GM23338 (cell line): ENCODE results near the gene IMMP1L. TPM values are rescaled to one million over a fixed set of nuclear protein-coding genes. Genes with fewer than 3 reads are reported as not detected.

Source experiments
- ATAC-seq: fragments of 200-7000 bp; cut with Tn5 transposase; 3 replicates; pipeline ENCODE4 v1.9.1; 2020
- DNase-seq: peaks from one replicate; pipeline ENCODE4 v3.0.0-alpha.2; 2015; ENCODE audit warnings: low spot score
- H2AFZ ChIP-seq: fragments of 200-600 bp; sonication (generic); 2 replicates; pipeline ENCODE4 v1.8.0; 2016; ENCODE audit warnings: antibody characterized with exemption, mild to moderate bottlenecking, moderate library complexity
- H3F3A ChIP-seq: fragments of 200-600 bp; sonication (generic); replicated peaks from 2 replicates; pipeline ENCODE4 v1.8.0; 2017; ENCODE audit warnings: antibody characterized with exemption, mixed run types, low read depth
- H3K27ac ChIP-seq: fragments of 200-600 bp; sonication (generic); 2 replicates; pipeline ENCODE4 v1.6.1; 2016; ENCODE audit warnings: low read depth
- H3K27me3 ChIP-seq: fragments of 200-600 bp; sonication (generic); 2 replicates; pipeline ENCODE4 v1.8.0; 2016; ENCODE audit warnings: mild to moderate bottlenecking, mixed run types, moderate library complexity; ENCODE audit not compliant: insufficient read depth
- H3K36me3 ChIP-seq: fragments of 200-600 bp; sonication (generic); 2 replicates; pipeline ENCODE4 v1.8.0; 2016; ENCODE audit warnings: mild to moderate bottlenecking; ENCODE audit not compliant: insufficient read depth
- H3K4me1 ChIP-seq: fragments of 200-600 bp; sonication (generic); 2 replicates; pipeline ENCODE4 v1.8.0; 2016; ENCODE audit warnings: mild to moderate bottlenecking, moderate library complexity; ENCODE audit not compliant: insufficient read depth
- H3K4me2 ChIP-seq: fragments of 200-600 bp; sonication (generic); 2 replicates; pipeline ENCODE4 v1.7.1; 2017; ENCODE audit warnings: mixed run types
- H3K4me3 ChIP-seq: fragments of 200-600 bp; sonication (generic); 2 replicates; pipeline ENCODE4 v1.6.1; 2016; ENCODE audit warnings: mixed run types
- H3K79me2 ChIP-seq: fragments of 200-600 bp; sonication (generic); replicated peaks from 2 replicates; pipeline ENCODE4 v1.8.0; 2017; ENCODE audit warnings: mild to moderate bottlenecking; ENCODE audit not compliant: insufficient read depth
- H3K9me2 ChIP-seq: fragments of 200-600 bp; sonication (generic); 2 replicates; pipeline ENCODE4 v1.8.0; 2017; ENCODE audit not compliant: insufficient read depth
- H4K20me1 ChIP-seq: fragments of 200-600 bp; sonication (generic); replicated peaks from 2 replicates; pipeline ENCODE4 v1.8.0; 2017; ENCODE audit warnings: mild to moderate bottlenecking; ENCODE audit not compliant: insufficient read depth
- H3K27ac Mint-ChIP-seq: 2 replicates; pipeline ENCODE4 v1.8.0; 2020; ENCODE audit warnings: inconsistent platforms, mild to moderate bottlenecking, moderate library complexity, mixed read lengths
- H3K27me3 Mint-ChIP-seq: 3 replicates; pipeline ENCODE4 v1.8.0; 2022; ENCODE audit warnings: low read depth, mild to moderate bottlenecking, moderate library complexity, mixed read lengths, inconsistent platforms; ENCODE audit not compliant: insufficient read depth, poor library complexity
- H3K36me3 Mint-ChIP-seq: 3 replicates; pipeline ENCODE4 v1.8.0; 2021; ENCODE audit warnings: low read depth, mild to moderate bottlenecking, inconsistent platforms, moderate library complexity, mixed read lengths
- H3K4me1 Mint-ChIP-seq: 3 replicates; pipeline ENCODE4 v1.8.0; 2020; ENCODE audit warnings: mild to moderate bottlenecking, inconsistent platforms, mixed read lengths
- H3K4me3 Mint-ChIP-seq: 3 replicates; pipeline ENCODE4 v1.8.0; 2021; ENCODE audit warnings: moderate library complexity, mild to moderate bottlenecking, inconsistent platforms, mixed read lengths
- H3K9me3 Mint-ChIP-seq: 3 replicates; pipeline ENCODE4 v1.8.0; 2020; ENCODE audit warnings: moderate library complexity, mild to moderate bottlenecking, inconsistent platforms, mixed read lengths
- CTCF ChIP-seq, 2 experiments: fragments of 200-600 bp in 1 of 2; sonication (generic) in 1 of 2; conservative IDR thresholded peaks; 2 replicates each; pipeline versions ENCODE4 v1.5.1 to v1.6.1; 2016 to 2017; ENCODE audit warnings: antibody characterized with exemption in 2 of 2, low read depth in 2 of 2, mild to moderate bottlenecking in 2 of 2, moderate library complexity in 1 of 2
- ETS1 ChIP-seq: IDR thresholded peaks from 2 replicates; pipeline ENCODE4 v1.6.1; 2016; ENCODE audit warnings: antibody characterized with exemption
- EZH2 ChIP-seq: fragments of 200-600 bp; sonication (generic); IDR thresholded peaks from one replicate; pipeline ENCODE4 v1.8.0; 2017; ENCODE audit warnings: antibody characterized with exemption, mild to moderate bottlenecking, low read depth; ENCODE audit not compliant: unreplicated experiment
- EZH2phosphoT487 ChIP-seq: fragments of 200-600 bp; sonication (generic); IDR thresholded peaks from one replicate; pipeline ENCODE4 v1.8.1; 2018; ENCODE audit warnings: antibody characterized with exemption; ENCODE audit not compliant: unreplicated experiment
- JUNB ChIP-seq: IDR thresholded peaks from one replicate; pipeline ENCODE4 v1.6.1; 2016; ENCODE audit warnings: antibody characterized with exemption; ENCODE audit not compliant: unreplicated experiment
- POLR2AphosphoS5 ChIP-seq: IDR thresholded peaks from 2 replicates; pipeline ENCODE4 v1.6.1; 2016; ENCODE audit warnings: antibody characterized with exemption, low read depth
- STAT1 ChIP-seq: IDR thresholded peaks from one replicate; pipeline ENCODE4 v1.6.1; 2016; ENCODE audit warnings: antibody characterized with exemption; ENCODE audit not compliant: unreplicated experiment
- ZNF114 ChIP-seq: fragments of 250-450 bp; sonication (Bioruptor Pico); IDR thresholded peaks from 2 replicates; pipeline ENCODE4 v1.5.0; 2020; ENCODE audit warnings: mild to moderate bottlenecking, moderate library complexity
- ZNF331 ChIP-seq: fragments of 250-450 bp; sonication (Bioruptor Pico); IDR thresholded peaks from 2 replicates; pipeline ENCODE4 v1.5.0; 2020; ENCODE audit warnings: low read depth, mild to moderate bottlenecking, moderate library complexity
- ZNF462 ChIP-seq: fragments of 250-450 bp; sonication (Bioruptor Pico); IDR thresholded peaks from 2 replicates; pipeline ENCODE4 v1.5.0; 2020; ENCODE audit warnings: mild to moderate bottlenecking, moderate library complexity
- polyA plus RNA-seq: library from polyadenylated mRNA; unstranded; fragments of >200 nt; fragmentation: Nextera tagmentation; extraction: Ambion mirVana; gene quantifications from 2 replicates; pipeline ENCODE4 v1.2.1, GENCODE V29; 2016
- total RNA-seq: library from RNA; depleted of rRNA; stranded (reverse); fragments of >200 nt; shearing (Covaris generic); gene quantifications from 2 replicates; pipeline ENCODE4 v1.2.3, GENCODE V29; 2014

Gene IMMP1L
- total and polyA plus RNA-seq, 2 experiments from 2014 or later: 23.9 to 154 TPM

- ATAC-seq (peak; percentile 56), DNase-seq (peak; percentile 48)
- H3K4me2 ChIP-seq: peak overlapping the region; percentile 28
- TF ChIP-seq ZNF331 (CRISPR knock-in tag): no peak
- TF ChIP-seq STAT1: no peak
- no peak for TF ChIP-seq ETS1
- TF ChIP-seq CTCF (conservative IDR thresholded peaks at IDR 0.05; ENCODE audit: low read depth in 2 of 2): no peak
- TF ChIP-seq ZNF462: no peak
- TF ChIP-seq JUNB: no peak
- no peak for TF ChIP-seq POLR2AphosphoS5
- no peak for TF ChIP-seq EZH2
- TF ChIP-seq ZNF114 (CRISPR knock-in tag): no peak
- TF ChIP-seq EZH2phosphoT487: no peak
- H2AFZ ChIP-seq: no peak overlapping the region
- H4K20me1 ChIP-seq: no peaks in the 10 kb centered on the region
- Mint-ChIP-seq H3K27me3 (no peaks in the 10 kb centered on the region), H3K9me3 (no peaks in the 10 kb centered on the region), H3K4me1 (peaks cover 60% of the 10 kb centered on the region), H3K27ac (peak overlapping the region; percentile 65; the same call in 1 of the 2 replicates), H3K36me3 (no peaks in the 10 kb centered on the region), H3K4me3 (no peak overlapping the region)
- no peak overlapping the region for H3K4me3 ChIP-seq
- no peaks in the 10 kb centered on the region for H3K36me3 ChIP-seq
- peak overlapping the region; percentile 8; the same call in 1 of the 2 replicates for H3K27ac ChIP-seq
- H3K9me2 ChIP-seq: no peaks in the 10 kb centered on the region
- no peaks in the 10 kb centered on the region for H3K27me3 ChIP-seq
- peaks cover 58% of the 10 kb centered on the region for H3K4me1 ChIP-seq
- no peaks in the 10 kb centered on the region for H3F3A ChIP-seq
- H3K79me2 ChIP-seq: no peaks in the 10 kb centered on the region
Measured at GRCh38 chr11:31421820-31422219, 87.6 kb downstream of the IMMP1L start.
